ENCODE data around the gene EVX2.

- TF ChIP-seq CTCF (IDR thresholded peaks at IDR 0.05) = no peak
- no peak for TF ChIP-seq POLR2AphosphoS5 (IDR thresholded peaks at IDR 0.05)
- no peak for TF ChIP-seq POLR2A (IDR thresholded peaks at IDR 0.05)
- no peak for TF ChIP-seq EP300 (IDR thresholded peaks at IDR 0.05)
Observed at GRCh38 chr2:176109946-176110345, 26.2 kb upstream of the EVX2 start.

Measured in stomach (tissue), 4 donors.